ENCODE measurements around the gene ZCWPW1.

GRCh38 chr7:100358027-100358856 lies 70.3 kb downstream of the ZCWPW1 start, which contains the start of gene PILRB:
- TF ChIP-seq CTCF (IDR thresholded peaks at IDR 0.05; ENCODE audit: low read length): peak; percentile 34; the same call in 1 of the 2 replicates
- TF ChIP-seq EZH2 (IDR thresholded peaks at IDR 0.05; ENCODE audit: borderline replicate concordance, low read length): no peak
